Liver (tissue), 9 donors: Measurements from ENCODE around the gene NSMF. TPM values are rescaled to one million over a fixed set of nuclear protein-coding genes. Genes with fewer than 3 reads are reported as not detected.

ENCODE experiments used
- DNase-seq: peaks from one replicate; pipeline ENCODE4 v3.0.0-alpha.2; 2017; ENCODE audit warnings: low spot score
- H3K27ac ChIP-seq, 2 donors: one replicate each; pipeline ENCODE4 v1.7.0; 2013; ENCODE audit warnings: inconsistent platforms in 2 of 2, low read length in 2 of 2, control low read depth in 1 of 2, low read depth in 1 of 2, mild to moderate bottlenecking in 1 of 2
- H3K27me3 ChIP-seq, 4 donors: one replicate each; pipeline versions ENCODE4 v1.6.1 to v1.7.0; 2013; ENCODE audit warnings: low read length in 3 of 4, inconsistent platforms in 1 of 4, mild to moderate bottlenecking in 1 of 4, moderate library complexity in 1 of 4; ENCODE audit not compliant: control insufficient read depth in 4 of 4, insufficient read depth in 4 of 4
- H3K36me3 ChIP-seq, 4 donors: one replicate each; pipeline versions ENCODE4 v1.6.1 to v1.7.0; 2013; ENCODE audit warnings: low read length in 3 of 4, mild to moderate bottlenecking in 3 of 4, low read depth in 1 of 4, moderate library complexity in 1 of 4; ENCODE audit not compliant: control insufficient read depth in 4 of 4, insufficient read depth in 3 of 4
- H3K4me1 ChIP-seq, 4 donors: one replicate each; pipeline versions ENCODE4 v1.6.1 to v1.7.0; 2013; ENCODE audit warnings: low read length in 3 of 4, mild to moderate bottlenecking in 3 of 4, moderate library complexity in 1 of 4; ENCODE audit not compliant: control insufficient read depth in 4 of 4, insufficient read depth in 4 of 4
- H3K4me3 ChIP-seq, 3 donors: one replicate each; pipeline versions ENCODE4 v1.6.1 to v1.7.0; 2013; ENCODE audit warnings: low read length in 3 of 3, control low read depth in 1 of 3, low read depth in 1 of 3, mild to moderate bottlenecking in 1 of 3
- H3K9ac ChIP-seq, 2 donors: one replicate each; pipeline ENCODE4 v1.7.0; 2013; ENCODE audit warnings: low read length in 2 of 2, mild to moderate bottlenecking in 2 of 2, moderate library complexity in 2 of 2, control low read depth in 1 of 2, low read depth in 1 of 2
- H3K9me3 ChIP-seq, 4 donors: one replicate each; pipeline versions ENCODE4 v1.6.1 to v1.7.0; 2013; ENCODE audit warnings: low read length in 3 of 4; ENCODE audit not compliant: control insufficient read depth in 4 of 4
- ATF3 ChIP-seq: IDR thresholded peaks from 2 replicates; pipeline ENCODE4 v1.6.1; 2016; ENCODE audit warnings: antibody characterized with exemption
- CTCF ChIP-seq: fragments of 150-350 bp; IDR thresholded peaks from 2 replicates; pipeline ENCODE4 v1.5.1; 2017; ENCODE audit warnings: improper control_type of control experiment, low read depth, low read length; ENCODE audit not compliant: missing input control
- EGR1 ChIP-seq, 2 donors: IDR thresholded peaks; 2 replicates each; pipeline ENCODE4 v1.6.1; 2016 to 2018; ENCODE audit warnings: antibody characterized with exemption in 2 of 2, low read depth in 2 of 2
- FOXA1 ChIP-seq: IDR thresholded peaks from 2 replicates; pipeline ENCODE4 v1.6.1; 2016; ENCODE audit warnings: antibody characterized with exemption
- FOXA2 ChIP-seq: IDR thresholded peaks from 2 replicates; pipeline ENCODE4 v1.6.1; 2016; ENCODE audit warnings: antibody characterized with exemption
- GABPA ChIP-seq, 2 donors: IDR thresholded peaks in 1 of 2; conservative IDR thresholded peaks in 1 of 2; 2 replicates each; pipeline ENCODE4 v1.6.1; 2016; ENCODE audit warnings: antibody characterized with exemption in 2 of 2, mild to moderate bottlenecking in 1 of 2, moderate library complexity in 1 of 2
- HNF4G ChIP-seq: IDR thresholded peaks from 2 replicates; pipeline ENCODE4 v1.6.1; 2016; ENCODE audit warnings: antibody characterized with exemption
- JUND ChIP-seq, 2 donors: IDR thresholded peaks; 2 replicates each; pipeline ENCODE4 v1.6.1; 2016; ENCODE audit warnings: antibody characterized with exemption in 2 of 2
- NR2F2 ChIP-seq: IDR thresholded peaks from 2 replicates; pipeline ENCODE4 v1.6.1; 2016; ENCODE audit warnings: antibody characterized with exemption
- RAD21 ChIP-seq, 2 donors: IDR thresholded peaks; 2 replicates each; pipeline ENCODE4 v1.6.1; 2016; ENCODE audit warnings: antibody characterized with exemption in 2 of 2, mild to moderate bottlenecking in 2 of 2
- REST ChIP-seq: IDR thresholded peaks from 2 replicates; pipeline ENCODE4 v1.6.1; 2016; ENCODE audit warnings: antibody characterized with exemption, mild to moderate bottlenecking
- RXRA ChIP-seq, 2 donors: IDR thresholded peaks; 2 replicates each; pipeline ENCODE4 v1.6.1; 2017 to 2018; ENCODE audit warnings: antibody characterized with exemption in 2 of 2, mild to moderate bottlenecking in 1 of 2
- SP1 ChIP-seq: IDR thresholded peaks from 2 replicates; pipeline ENCODE4 v1.6.1; 2018; ENCODE audit warnings: antibody characterized with exemption, mild to moderate bottlenecking
- TAF1 ChIP-seq: conservative IDR thresholded peaks from 2 replicates; pipeline ENCODE4 v1.6.1; 2016; ENCODE audit warnings: antibody characterized with exemption, mild to moderate bottlenecking
- YY1 ChIP-seq: IDR thresholded peaks from 2 replicates; pipeline ENCODE4 v1.6.1; 2016; ENCODE audit warnings: antibody characterized with exemption, mild to moderate bottlenecking
- ZBTB33 ChIP-seq: IDR thresholded peaks from 2 replicates; pipeline ENCODE4 v1.6.1; 2016; ENCODE audit warnings: antibody characterized with exemption
- WGBS: extraction: QIAGEN DNeasy Blood & Tissue Kit; methylation state at CpG from one replicate; pipeline ENCODE4 v1.1.7; 2013; 5-methylcytosine and 5-hydroxymethylcytosine counted together
- polyA plus RNA-seq, 2 donors: library from polyadenylated mRNA; stranded (reverse) in 1 of 2; unstranded in 1 of 2; fragments of 200-250 nt in 1 of 2; fragments of >200 nt in 1 of 2; fragmentation: Nextera tagmentation in 1 of 2; extraction: Ambion mirVana in 1 of 2; gene quantifications; one replicate each; pipeline versions ENCODE4 v1.2.1 to v1.2.3, GENCODE V29; 2013 to 2015
- total RNA-seq, 2 donors: library from RNA; depleted of rRNA; stranded (reverse); fragments of >200 nt; gene quantifications; one replicate each; pipeline ENCODE4 v1.2.3, GENCODE V29; 2014
- donor health status: healthy.
- donor health status: healthy.
- donor health status: healthy.
- donor health status: healthy.
- donor health status: healthy.

Gene NSMF
- total and polyA plus RNA-seq, 4 donors = 1.7 to 13.5 (median 8.7) TPM

- H3K36me3 ChIP-seq = no peaks in the 10 kb centered on the region
- H3K27me3 ChIP-seq = no peaks in the 10 kb centered on the region
- no peak for TF ChIP-seq TAF1
- TF ChIP-seq RAD21 (IDR thresholded peaks at IDR 0.05) = peak; percentile 59 to 76
- no peak for TF ChIP-seq FOXA2
- peak; percentile 72 for TF ChIP-seq CTCF
- 3% methylated on average over 63 of the region's 63 CpGs for WGBS
- DNase-seq = peak; percentile 64
- H3K9me3 ChIP-seq = no peaks in the 10 kb centered on the region
- peaks cover 5 to 10% (median 6%) of the 10 kb centered on the region in 4 donors for H3K4me1 ChIP-seq
- no peak overlapping the region for H3K9ac ChIP-seq
- H3K4me3 ChIP-seq = peak overlapping the region in 1 of 3 donors; percentile 45
- no peak overlapping the region for H3K27ac ChIP-seq
These were observed 52.1 kb downstream of the NSMF start for GRCh38 chr9:137406876-137407589.

- Histone ChIP-seq H3K27ac (no peak overlapping the region), H3K9ac (no peak overlapping the region), H3K4me3 (peak overlapping the region in 1 of 3 donors; percentile 45), H3K36me3 (no peaks in the 10 kb centered on the region), H3K27me3 (no peaks in the 10 kb centered on the region), H3K4me1 (peaks cover 5 to 10% (median 6%) of the 10 kb centered on the region in 4 donors), H3K9me3 (no peaks in the 10 kb centered on the region)
- 62% methylated on average over 20 of the region's 20 CpGs for WGBS
- DNase-seq = no peak
- TF ChIP-seq JUND (IDR thresholded peaks at IDR 0.05) = no peak
- no peak for TF ChIP-seq YY1
- no peak for TF ChIP-seq ATF3
- no peak for TF ChIP-seq EGR1 (IDR thresholded peaks at IDR 0.05; ENCODE audit: low read depth in 2 of 2)
- TF ChIP-seq FOXA1 = no peak
- TF ChIP-seq GABPA (IDR thresholded peaks at IDR 0.05 in 1 of 2, conservative IDR thresholded peaks at IDR 0.05 in 1 of 2) = no peak
- TF ChIP-seq RXRA (IDR thresholded peaks at IDR 0.05) = no peak
- TF ChIP-seq FOXA2 = no peak
- no peak for TF ChIP-seq CTCF
- TF ChIP-seq SP1 = no peak
- TF ChIP-seq ZBTB33 = no peak
- TF ChIP-seq HNF4G = no peak
- no peak for TF ChIP-seq REST
- no peak for TF ChIP-seq NR2F2
These were observed 52.9 kb downstream of the NSMF start for GRCh38 chr9:137406085-137406760.
